Neural cell (in vitro differentiated cells): ENCODE results near the gene CDH4. TPM values are rescaled to one million over a fixed set of nuclear protein-coding genes. Genes with fewer than 3 reads are reported as not detected.

Experiments
- H2AFZ ChIP-seq: fragments of 200-600, 300-800 bp; sonication (generic), shearing (Covaris generic); 2 replicates; pipeline ENCODE4 v1.6.0; 2014; ENCODE audit warnings: low read depth, mild to moderate bottlenecking, antibody characterized with exemption, low read length, moderate library complexity
- H3F3A ChIP-seq: fragments of 200-600 bp; shearing (Covaris generic); 2 replicates; pipeline ENCODE4 v1.6.1; 2016; ENCODE audit warnings: mild to moderate bottlenecking, moderate library complexity, mixed read lengths, antibody characterized with exemption, low read length; ENCODE audit not compliant: insufficient read depth, poor library complexity, severe bottlenecking
- H3K27ac ChIP-seq: fragments of 200-600, 300-800 bp; sonication (generic), shearing (Covaris generic); 2 replicates; pipeline ENCODE4 v1.5.1; 2014; ENCODE audit warnings: mild to moderate bottlenecking, low read length, moderate library complexity
- H3K27me3 ChIP-seq: fragments of 300-800, 200-600 bp; sonication (generic), shearing (Covaris generic); 2 replicates; pipeline ENCODE4 v1.6.0; 2014; ENCODE audit warnings: mild to moderate bottlenecking, low read depth, low read length, moderate library complexity; ENCODE audit not compliant: insufficient read depth
- H3K36me3 ChIP-seq: fragments of 300-800, 200-600 bp; sonication (generic), shearing (Covaris generic); 2 replicates; pipeline ENCODE4 v1.5.1; 2014; ENCODE audit warnings: mild to moderate bottlenecking, antibody characterized with exemption, low read length, moderate library complexity; ENCODE audit not compliant: insufficient read depth
- H3K4me2 ChIP-seq: fragments of 300-800, 200-600 bp; sonication (generic), shearing (Covaris generic); 2 replicates; pipeline ENCODE4 v1.6.0; 2014; ENCODE audit warnings: mild to moderate bottlenecking, low read length
- H3K4me3 ChIP-seq: fragments of 300-800, 200-600 bp; sonication (generic), shearing (Covaris generic); 2 replicates; pipeline ENCODE4 v1.5.1; 2014; ENCODE audit warnings: mild to moderate bottlenecking, low read length, moderate library complexity
- H3K79me2 ChIP-seq: fragments of 200-600 bp; shearing (Covaris generic); replicated peaks from 2 replicates; pipeline ENCODE4 v1.6.0; 2014; ENCODE audit warnings: mild to moderate bottlenecking, low read length, moderate library complexity; ENCODE audit not compliant: insufficient read depth
- H3K9ac ChIP-seq: fragments of 300-800, 200-600 bp; sonication (generic), shearing (Covaris generic); 2 replicates; pipeline ENCODE4 v1.6.1; 2016; ENCODE audit warnings: mild to moderate bottlenecking, low read length, mixed read lengths
- H3K9me2 ChIP-seq: fragments of 200-600 bp; shearing (Covaris generic); 2 replicates; pipeline ENCODE4 v1.6.1; 2016; ENCODE audit warnings: mild to moderate bottlenecking, low read length, mixed read lengths; ENCODE audit not compliant: insufficient read depth
- H3K9me3 ChIP-seq: fragments of 200-600, 300-800 bp; sonication (generic), shearing (Covaris generic); 2 replicates; pipeline ENCODE4 v1.6.1; 2016; ENCODE audit warnings: mild to moderate bottlenecking, mixed run types, low read length, moderate library complexity, mixed read lengths
- H4K20me1 ChIP-seq: fragments of 200-600 bp; shearing (Covaris generic); 2 replicates; pipeline ENCODE4 v1.6.1; 2016; ENCODE audit warnings: mild to moderate bottlenecking, mixed run types; ENCODE audit not compliant: insufficient read depth
- CTCF ChIP-seq: fragments of 450-650 bp; IDR thresholded peaks from 2 replicates; pipeline ENCODE4 v1.5.1; 2014; ENCODE audit warnings: antibody characterized with exemption, mild to moderate bottlenecking, moderate library complexity; ENCODE audit not compliant: poor library complexity, severe bottlenecking
- EP300 ChIP-seq: fragments of 450-650 bp; conservative IDR thresholded peaks from 2 replicates; pipeline ENCODE4 v1.6.1; 2014; ENCODE audit warnings: antibody characterized with exemption, mild to moderate bottlenecking, moderate library complexity; ENCODE audit not compliant: poor library complexity, severe bottlenecking
- EZH2 ChIP-seq: fragments of 200-600, 300-800 bp; shearing (Covaris generic), sonication (generic); IDR thresholded peaks from 2 replicates; pipeline ENCODE4 v1.6.1; 2014; ENCODE audit warnings: antibody characterized with exemption, low read length, borderline replicate concordance, mild to moderate bottlenecking; ENCODE audit not compliant: insufficient read depth, poor library complexity, severe bottlenecking
- MXI1 ChIP-seq: fragments of 450-650 bp; conservative IDR thresholded peaks from 2 replicates; pipeline ENCODE4 v1.6.1; 2014; ENCODE audit warnings: antibody characterized with exemption, mild to moderate bottlenecking; ENCODE audit not compliant: poor library complexity, severe bottlenecking
- POLR2AphosphoS5 ChIP-seq: IDR thresholded peaks from 2 replicates; pipeline ENCODE4 v1.6.1; 2012
- RAD21 ChIP-seq: fragments of 450-650 bp; conservative IDR thresholded peaks from 2 replicates; pipeline ENCODE4 v1.6.1; 2014; ENCODE audit warnings: antibody characterized with exemption, mild to moderate bottlenecking, moderate library complexity
- SMC3 ChIP-seq: fragments of 450-650 bp; conservative IDR thresholded peaks from 2 replicates; pipeline ENCODE4 v1.6.1; 2014; ENCODE audit warnings: antibody characterized with exemption, mild to moderate bottlenecking, moderate library complexity; ENCODE audit not compliant: poor library complexity
- TAF1 ChIP-seq: IDR thresholded peaks from 2 replicates; pipeline ENCODE4 v1.6.1; 2012; ENCODE audit warnings: low read depth
- polyA plus RNA-seq: library from polyadenylated mRNA; depleted of rRNA; stranded (reverse); fragments of >200 nt; gene quantifications from 2 replicates; pipeline ENCODE4 v1.2.3, GENCODE V29; 2014
- TF ChIP-seq, protein P1 (sequence below): IDR thresholded peaks from 2 replicates; pipeline ENCODE4 v1.6.1; 2012; ENCODE audit warnings: borderline replicate concordance

CDH4 gene
- polyA plus RNA-seq, 1 donor from 2014 or later = 24.6 TPM

DNA sequence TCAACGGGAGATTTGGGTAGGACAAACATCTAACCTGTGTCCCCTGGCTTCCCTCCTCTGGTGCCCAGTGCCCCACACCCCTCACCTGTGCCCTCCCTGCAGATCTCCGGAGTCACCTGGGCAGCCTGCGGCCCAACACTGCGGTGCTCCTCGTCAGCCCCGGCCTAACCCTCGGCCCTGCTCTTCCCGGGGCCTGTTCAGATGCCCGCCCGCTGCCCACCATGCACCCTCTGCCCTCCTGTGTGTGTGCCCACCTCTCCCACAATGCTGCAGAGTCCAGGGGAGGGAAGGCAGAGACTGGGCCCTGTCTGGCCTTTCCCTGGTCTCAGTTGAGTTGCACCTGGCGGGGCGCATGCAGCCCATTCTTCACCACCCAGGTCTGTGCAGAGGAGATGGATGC lies 349.3 kb downstream of the CDH4 start:
- no peak overlapping the region for H2AFZ ChIP-seq
- TF ChIP-seq TAF1 (no peak), RAD21 (no peak), EZH2 (no peak), POLR2AphosphoS5 (no peak), EP300 (no peak), CTCF (no peak), SMC3 (no peak), MXI1 (no peak)
- TF ChIP-seq, protein P1, sequence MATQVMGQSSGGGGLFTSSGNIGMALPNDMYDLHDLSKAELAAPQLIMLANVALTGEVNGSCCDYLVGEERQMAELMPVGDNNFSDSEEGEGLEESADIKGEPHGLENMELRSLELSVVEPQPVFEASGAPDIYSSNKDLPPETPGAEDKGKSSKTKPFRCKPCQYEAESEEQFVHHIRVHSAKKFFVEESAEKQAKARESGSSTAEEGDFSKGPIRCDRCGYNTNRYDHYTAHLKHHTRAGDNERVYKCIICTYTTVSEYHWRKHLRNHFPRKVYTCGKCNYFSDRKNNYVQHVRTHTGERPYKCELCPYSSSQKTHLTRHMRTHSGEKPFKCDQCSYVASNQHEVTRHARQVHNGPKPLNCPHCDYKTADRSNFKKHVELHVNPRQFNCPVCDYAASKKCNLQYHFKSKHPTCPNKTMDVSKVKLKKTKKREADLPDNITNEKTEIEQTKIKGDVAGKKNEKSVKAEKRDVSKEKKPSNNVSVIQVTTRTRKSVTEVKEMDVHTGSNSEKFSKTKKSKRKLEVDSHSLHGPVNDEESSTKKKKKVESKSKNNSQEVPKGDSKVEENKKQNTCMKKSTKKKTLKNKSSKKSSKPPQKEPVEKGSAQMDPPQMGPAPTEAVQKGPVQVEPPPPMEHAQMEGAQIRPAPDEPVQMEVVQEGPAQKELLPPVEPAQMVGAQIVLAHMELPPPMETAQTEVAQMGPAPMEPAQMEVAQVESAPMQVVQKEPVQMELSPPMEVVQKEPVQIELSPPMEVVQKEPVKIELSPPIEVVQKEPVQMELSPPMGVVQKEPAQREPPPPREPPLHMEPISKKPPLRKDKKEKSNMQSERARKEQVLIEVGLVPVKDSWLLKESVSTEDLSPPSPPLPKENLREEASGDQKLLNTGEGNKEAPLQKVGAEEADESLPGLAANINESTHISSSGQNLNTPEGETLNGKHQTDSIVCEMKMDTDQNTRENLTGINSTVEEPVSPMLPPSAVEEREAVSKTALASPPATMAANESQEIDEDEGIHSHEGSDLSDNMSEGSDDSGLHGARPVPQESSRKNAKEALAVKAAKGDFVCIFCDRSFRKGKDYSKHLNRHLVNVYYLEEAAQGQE = no peak

DNA sequence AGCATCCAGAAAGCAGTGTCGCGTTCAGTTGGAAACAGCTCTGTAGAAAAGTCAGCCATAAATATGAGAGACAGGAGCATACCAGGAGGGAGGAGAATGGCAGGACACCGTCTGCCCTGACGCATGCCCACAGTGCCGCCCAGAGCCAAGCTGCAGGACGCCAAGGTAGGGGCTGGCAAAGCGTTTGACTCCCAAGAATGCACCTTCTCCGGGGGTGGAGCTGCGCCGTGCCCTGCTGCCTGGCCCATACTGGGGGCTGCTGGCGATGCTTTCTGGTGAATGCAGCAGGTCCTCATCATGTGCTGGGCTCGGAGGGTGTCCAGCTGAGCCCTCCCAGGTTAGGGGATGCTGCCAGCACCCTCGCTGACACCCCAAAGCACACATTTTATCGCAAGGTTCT lies 349.8 kb downstream of the CDH4 start:
- no peaks in the 10 kb centered on the region for H3K79me2 ChIP-seq
- H3K9ac ChIP-seq = no peak overlapping the region
- no peak overlapping the region for H3K4me3 ChIP-seq
- no peak overlapping the region for H3K4me2 ChIP-seq
- H3K9me3 ChIP-seq = no peaks in the 10 kb centered on the region
- H3K9me2 ChIP-seq = no peaks in the 10 kb centered on the region
- H3K27me3 ChIP-seq = no peaks in the 10 kb centered on the region
- no peak for TF ChIP-seq POLR2AphosphoS5
- TF ChIP-seq, protein P1 = no peak
- TF ChIP-seq MXI1 = no peak
- no peak for TF ChIP-seq SMC3
- no peak for TF ChIP-seq EP300
- TF ChIP-seq RAD21 = no peak
- TF ChIP-seq TAF1 = no peak
- H4K20me1 ChIP-seq = no peaks in the 10 kb centered on the region
- peaks cover 6% of the 10 kb centered on the region for H3F3A ChIP-seq
- no peaks in the 10 kb centered on the region for H3K36me3 ChIP-seq
- no peak overlapping the region for H3K27ac ChIP-seq
- no peak overlapping the region for H2AFZ ChIP-seq

More for the DNA sequence above, 349.3 kb downstream of the CDH4 start:
- Histone ChIP-seq H3K4me3 (no peak overlapping the region), H3F3A (peaks cover 6% of the 10 kb centered on the region), H3K36me3 (no peaks in the 10 kb centered on the region), H3K9me3 (no peaks in the 10 kb centered on the region), H3K79me2 (no peaks in the 10 kb centered on the region), H3K4me2 (no peak overlapping the region), H3K27me3 (no peaks in the 10 kb centered on the region), H4K20me1 (no peaks in the 10 kb centered on the region), H3K9ac (no peak overlapping the region), H3K9me2 (no peaks in the 10 kb centered on the region), H3K27ac (no peak overlapping the region)
